Measurements from ENCODE around the gene CCT8. TPM values are rescaled to one million over a fixed set of nuclear protein-coding genes. Genes with fewer than 3 reads are reported as not detected.
"Not testable (repeated sequence)": the region's sequence is repeated elsewhere in the genome, so short reads cannot be mapped to it uniquely, and the experiment has no call there.

The CCT8 gene
- total RNA-seq, 2 experiments from 2014 or later: 422 to 447 TPM

DNA sequence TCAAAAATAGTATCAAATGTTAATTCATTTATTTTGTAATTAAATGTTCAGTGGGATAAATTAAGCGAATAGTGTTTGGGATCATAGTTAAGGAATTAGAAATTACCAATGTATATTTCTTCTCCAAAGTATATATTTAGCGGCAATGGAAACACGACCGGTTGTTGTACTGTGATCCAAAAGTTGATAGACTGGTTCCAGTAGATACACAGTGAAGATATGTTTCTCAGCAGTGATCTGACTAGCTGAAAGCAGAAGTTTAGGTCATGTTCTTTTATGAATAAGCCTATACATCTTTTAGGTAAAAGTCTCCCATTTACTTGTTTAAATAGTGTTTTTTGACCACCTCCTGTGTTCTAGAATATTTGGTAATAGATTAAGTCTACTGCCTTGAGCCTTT lies 40.1 kb downstream of the CCT8 start:
- POLR2A ChIA-PET: no interaction called here

DNA sequence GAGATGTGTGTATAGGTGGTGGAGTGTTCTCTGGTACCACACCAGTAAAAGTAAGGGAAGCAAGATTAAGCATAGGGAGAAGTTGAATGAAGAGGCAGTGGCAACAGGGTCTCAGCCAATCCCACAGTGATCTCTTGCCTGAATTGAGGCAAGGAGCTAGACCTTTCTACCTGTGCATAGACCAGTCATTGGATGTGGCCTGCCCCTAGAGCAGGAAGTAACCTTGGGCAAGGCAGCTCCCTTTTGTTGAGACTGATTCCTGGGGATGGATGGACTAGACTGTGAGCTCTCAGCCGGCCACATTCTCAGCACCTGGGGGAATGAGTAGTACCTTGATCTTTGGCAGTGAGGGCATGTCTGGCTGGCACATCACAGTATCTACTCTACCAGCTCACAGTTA lies 42.5 kb downstream of the CCT8 start:
- ChIA-PET POLR2A (no interaction called here), CTCF (no interaction called here)

More for the DNA sequence above, 40.1 kb downstream of the CCT8 start:
- CTCF ChIA-PET: no interaction called here

DNA sequence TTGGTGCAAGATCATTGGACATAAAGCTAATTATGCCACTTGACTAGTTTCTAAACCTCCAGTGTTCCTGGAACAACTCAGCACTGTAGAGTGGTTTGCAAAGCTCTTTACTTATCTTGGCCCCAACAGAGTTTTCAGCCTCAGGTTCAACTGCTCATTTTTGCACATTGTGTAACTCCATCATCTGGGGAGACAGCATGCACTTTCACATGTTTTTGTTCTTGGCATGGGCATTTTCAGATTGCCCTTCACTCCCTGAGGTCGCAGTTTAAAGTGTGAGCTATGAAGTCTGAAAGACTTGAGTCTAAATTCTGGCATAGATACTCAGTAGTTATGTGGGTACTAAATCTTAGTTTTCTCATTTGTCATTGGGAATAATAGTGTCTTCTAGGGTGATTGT lies 43.9 kb downstream of the CCT8 start:
- POLR2A ChIA-PET: no interaction called here
- CTCF ChIA-PET: interaction anchor here (0.7 kb wide), 1 partner anchor 33 kb away, joined by 4 read pairs; no protein-coding TSS in a partner anchor

DNA sequence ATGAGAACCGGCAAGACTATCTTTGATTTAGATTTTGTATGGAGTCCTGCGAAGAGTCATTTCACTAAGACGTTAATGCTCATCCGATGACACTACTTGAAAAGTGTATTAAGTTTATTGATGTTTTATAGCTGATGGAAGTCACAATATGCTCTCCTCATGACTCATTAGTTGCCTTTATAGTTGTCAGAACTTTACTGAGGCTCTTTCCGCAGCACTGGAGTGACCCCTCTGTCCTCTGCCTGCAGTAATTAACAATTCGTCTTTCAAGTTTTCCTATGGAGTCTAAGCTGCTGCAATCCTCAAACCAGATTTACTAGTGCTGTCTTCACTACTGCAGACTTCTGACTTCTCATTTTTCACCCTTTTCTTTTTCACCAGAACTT lies 48.1 kb downstream of the CCT8 start:
- ChIA-PET POLR2A (interaction anchor here (0.5 to 4.7 kb wide), 6 partner anchors 23 to 276 kb away, joined by 3 to 48 read pairs (median 4); partner anchors contain the start of genes CCT8 and LTN1), CTCF (interaction anchor here (1.1 to 1.7 kb wide), 3 partner anchors 23 to 33 kb away, joined by 3 to 5 read pairs (median 4); partner anchors contain the start of gene LTN1)

DNA sequence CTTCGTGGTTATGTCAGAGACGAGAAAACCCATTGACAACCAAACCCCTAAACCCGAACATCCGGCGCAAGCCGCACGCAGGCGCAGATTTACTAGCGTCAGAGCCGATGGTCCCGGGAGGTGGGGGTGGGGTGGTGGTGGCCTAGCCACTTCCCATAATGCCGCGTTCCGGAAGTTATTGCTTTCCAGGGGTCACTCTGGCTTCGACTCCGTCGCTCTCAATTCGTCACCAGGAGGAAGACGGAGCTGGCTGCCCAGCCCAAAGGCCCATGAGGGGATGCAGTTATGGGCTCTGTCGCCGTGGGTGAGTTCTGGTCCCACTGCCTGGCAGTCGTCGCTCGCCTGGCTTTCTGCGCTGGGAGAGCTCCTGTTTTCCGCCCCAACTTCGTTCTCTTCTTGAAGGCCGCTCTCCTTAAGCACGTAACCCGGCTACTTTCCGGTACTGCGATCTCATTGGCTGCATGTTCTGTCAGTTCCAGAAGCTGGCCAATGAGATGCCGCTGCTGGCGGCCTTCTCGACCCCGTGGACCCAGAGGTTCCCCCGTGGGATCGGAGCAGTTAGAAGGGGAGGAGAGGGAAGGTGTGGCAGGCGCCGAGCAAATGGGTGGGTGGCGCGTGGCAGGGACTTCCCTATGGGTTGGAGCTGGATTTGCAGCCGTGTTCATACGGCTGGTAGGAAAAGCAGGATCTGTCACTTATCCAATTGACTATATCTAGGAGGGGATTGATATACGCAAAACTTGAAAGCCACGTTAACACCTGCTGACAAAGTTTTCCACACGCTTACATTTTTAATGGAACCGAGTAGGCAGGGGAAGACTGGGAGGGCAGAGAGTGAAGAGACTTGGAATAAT lies 48.7 kb downstream of the CCT8 start, which contains the start of gene USP16:
Gene USP16 (plus strand): TSS at position 195 of the 854 bp plus-strand sequence. CDS start 3,246 bp downstream, outside the sequence.
- POLR2A ChIA-PET: interaction anchor here (0.8 to 4.7 kb wide), 6 partner anchors 22 to 276 kb away, joined by 3 to 48 read pairs (median 4); partner anchors contain the start of genes CCT8 and LTN1
- CTCF ChIA-PET: interaction anchor here (0.6 to 1.7 kb wide), 6 partner anchors 13 to 53 kb away, joined by 3 to 5 read pairs (median 4); partner anchors contain the start of gene LTN1

DNA sequence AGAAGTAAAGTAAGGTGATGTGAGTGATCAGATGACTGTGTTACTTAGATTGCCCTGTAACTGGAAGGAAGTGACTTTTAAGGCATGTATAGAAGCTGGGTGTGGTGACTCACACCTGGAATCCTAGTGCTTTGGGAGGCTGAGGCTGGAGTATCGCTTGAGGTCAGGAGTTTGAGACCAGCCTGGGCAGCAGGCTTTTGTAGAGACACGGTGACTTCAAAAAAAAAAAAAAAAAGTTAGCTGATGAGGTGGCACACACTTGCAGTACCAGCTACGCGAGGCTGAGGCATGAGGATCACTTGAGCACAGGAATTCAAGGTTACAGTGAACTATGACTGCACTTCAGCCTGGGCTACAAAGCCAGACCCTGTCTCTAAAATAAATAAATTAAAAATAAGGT lies 51.3 kb downstream of the CCT8 start:
- CTCF ChIA-PET: interaction anchor here (1.4 kb wide), 1 partner anchor 20 kb away, joined by 3 read pairs; no protein-coding TSS in a partner anchor

DNA sequence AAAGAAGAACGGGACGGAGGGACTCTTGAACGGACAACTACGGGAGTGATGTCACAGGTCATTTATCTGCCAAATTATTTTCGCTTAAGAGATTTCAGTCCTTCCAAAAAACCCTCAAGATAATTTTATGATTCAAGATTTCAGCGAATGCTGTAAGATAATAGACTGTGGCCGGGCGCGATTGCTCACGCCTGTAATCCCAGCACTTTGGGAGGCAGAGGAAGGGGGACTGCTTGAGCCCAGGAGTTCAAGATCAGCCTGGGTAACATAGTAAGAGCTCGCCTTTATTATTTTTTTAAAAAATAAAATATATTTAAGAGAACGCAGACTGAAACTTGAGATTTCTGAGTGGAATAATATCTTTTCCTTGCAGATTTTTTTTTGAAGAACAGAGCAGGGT lies 54.9 kb downstream of the CCT8 start:
- CTCF ChIA-PET: interaction anchor here (0.7 to 1.1 kb wide), 2 partner anchors 8 to 26 kb away, joined by 3 to 5 read pairs; partner anchors contain the start of gene LTN1
- POLR2A ChIA-PET: interaction anchor here (0.6 to 3.0 kb wide), 7 partner anchors 16 to 1594 kb away, joined by 3 to 35 read pairs (median 3); partner anchors contain the start of gene CCT8

More for the DNA sequence above, 51.3 kb downstream of the CCT8 start:
- POLR2A ChIA-PET: interaction anchor here (0.6 to 4.7 kb wide), 5 partner anchors 20 to 278 kb away, joined by 3 to 48 read pairs (median 3); no protein-coding TSS in a partner anchor

DNA sequence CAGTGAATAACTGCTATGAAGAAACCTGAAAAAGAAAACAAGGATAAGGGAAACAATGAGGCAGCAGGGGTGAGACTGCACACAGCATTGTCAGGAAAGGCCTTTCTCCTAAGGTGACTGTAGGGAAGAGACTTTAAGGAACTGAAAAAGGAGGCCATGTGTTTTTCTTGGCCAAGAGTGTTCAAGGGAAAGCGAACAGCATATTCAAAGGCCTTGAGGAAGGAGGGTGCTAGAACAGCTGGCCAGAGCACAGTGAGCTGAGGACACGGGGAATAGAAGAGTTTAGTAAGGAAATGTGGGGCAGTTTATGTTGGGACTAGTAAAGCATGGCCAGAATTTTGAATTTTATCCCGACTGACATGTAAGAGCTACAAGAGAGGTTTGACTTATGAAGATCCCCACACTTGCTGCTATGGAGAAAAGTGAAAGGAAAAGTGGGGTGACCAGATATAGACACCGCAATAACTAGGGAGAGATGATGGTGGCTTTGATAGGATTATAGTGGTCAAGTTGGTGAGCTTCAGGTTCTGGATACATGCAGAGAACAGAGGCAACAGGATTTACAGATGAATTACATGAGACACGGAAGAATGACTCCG lies 55.7 kb downstream of the CCT8 start:
- POLR2A ChIA-PET: interaction anchor here (0.6 to 3.0 kb wide), 4 partner anchors 15 to 286 kb away, joined by 3 to 35 read pairs (median 4); partner anchors contain the start of gene CCT8
- CTCF ChIA-PET: interaction anchor here (0.7 kb wide), 1 partner anchor 9 kb away, joined by 3 read pairs; no protein-coding TSS in a partner anchor

DNA sequence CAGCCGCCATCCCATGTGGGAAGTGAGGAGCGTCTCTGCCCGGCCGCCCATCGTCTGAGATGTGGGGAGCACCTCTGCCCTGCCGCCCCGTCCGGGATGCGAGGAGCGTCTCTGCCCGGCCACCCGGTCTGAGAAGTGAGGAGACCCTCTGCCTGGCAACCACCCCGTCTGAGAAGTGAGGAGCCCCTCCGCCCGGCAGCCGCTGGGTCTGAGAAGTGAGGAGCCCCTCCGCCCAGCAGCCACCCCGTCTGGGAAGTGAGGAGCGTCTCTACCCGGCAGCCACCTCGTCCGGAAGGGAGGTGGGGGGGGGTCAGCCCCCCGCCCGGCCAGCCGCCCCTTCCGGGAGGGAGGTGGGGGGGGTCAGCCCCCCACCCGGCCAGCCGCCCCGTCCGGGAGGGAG lies 62.2 kb downstream of the CCT8 start:
- POLR2A ChIA-PET, CTCF ChIA-PET: not testable (repeated sequence)

DNA sequence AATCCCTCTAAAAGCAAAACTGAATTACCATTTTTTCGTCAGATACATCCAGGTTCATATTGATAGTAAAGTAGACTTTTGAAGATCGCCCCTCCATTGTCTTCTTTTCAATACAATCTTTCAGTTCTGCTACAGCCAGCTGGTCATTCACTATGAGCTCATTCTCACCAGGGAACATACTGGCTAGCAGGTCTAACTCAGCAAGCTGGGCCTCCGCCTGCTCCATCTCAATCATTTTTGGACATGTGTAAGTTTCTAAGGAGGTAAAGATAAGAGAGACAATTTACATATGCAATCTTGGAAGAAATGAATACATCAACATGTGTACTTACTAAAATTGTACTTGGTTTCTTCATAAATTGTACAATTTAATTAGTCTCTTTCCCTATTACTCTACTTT lies 65.1 kb downstream of the CCT8 start:
- CTCF ChIA-PET: no interaction called here
- POLR2A ChIA-PET: no interaction called here

DNA sequence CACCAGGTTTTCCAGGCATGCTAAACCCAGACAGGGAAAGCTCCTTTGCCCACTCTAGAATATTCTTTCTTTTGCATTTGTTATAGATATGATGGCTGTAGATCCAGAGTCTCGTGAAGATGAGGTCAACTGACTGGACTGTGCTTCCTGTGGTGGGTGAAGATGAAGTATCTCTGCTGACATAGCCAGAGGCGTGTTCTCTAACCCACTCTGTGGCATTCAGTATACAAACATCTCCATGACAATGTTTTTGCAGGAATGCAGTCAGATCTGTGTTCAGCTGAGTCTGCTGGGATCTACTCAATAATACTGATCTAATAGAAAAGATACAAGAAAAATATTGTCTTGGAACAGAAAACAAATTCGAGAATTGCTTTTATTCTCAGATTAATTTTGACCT lies 65.6 kb downstream of the CCT8 start:
- POLR2A ChIA-PET: no interaction called here
- CTCF ChIA-PET: no interaction called here

DNA sequence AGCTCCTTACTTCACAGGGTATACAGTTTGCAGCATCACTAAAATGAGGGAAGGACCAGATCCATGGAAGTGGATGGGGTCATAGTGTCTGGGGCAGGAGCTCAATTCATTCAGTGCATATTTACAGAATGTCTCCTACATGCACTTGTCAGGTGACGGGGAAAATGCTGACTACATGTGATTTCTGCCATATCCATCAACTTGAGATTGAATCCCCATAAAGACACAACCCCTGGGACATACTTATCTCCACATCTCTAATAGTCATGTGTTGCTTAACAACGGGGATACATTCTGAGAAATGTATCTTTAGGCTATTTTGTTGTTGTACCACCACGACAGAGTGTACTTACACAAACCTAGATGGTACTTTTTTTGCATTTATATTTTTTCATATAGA lies 66.3 kb downstream of the CCT8 start:
- ChIA-PET CTCF (no interaction called here), POLR2A (no interaction called here)

Other genes with a start within 250 kb of the CCT8 start
- 10 to 100 TPM; 25.5 to 26.2 TPM for gene LTN1, start 80.8 kb downstream of the CCT8 start, total RNA-seq
- gene RWDD2B, start 54.3 kb downstream of the CCT8 start, total RNA-seq: 10 to 100 TPM; 19.0 to 19.1 TPM
- gene USP16, start 49.0 kb downstream of the CCT8 start, total RNA-seq: 10 to 100 TPM; 51.8 to 52.5 TPM
- 1 to 10 TPM; 4.3 to 5.5 TPM for gene MAP3K7CL, start 57.0 kb upstream of the CCT8 start, total RNA-seq
- gene BACH1, start 225.3 kb upstream of the CCT8 start, total RNA-seq: 10 to 100 TPM; 20.5 to 21.5 TPM